HG03095 (cell line): Measurements from ENCODE around the gene C20orf204.

Experiments
- ATAC-seq: cut with Tn5 transposase; IDR thresholded peaks from one replicate; pipeline ENCODE4 v1.9.1; 2021; ENCODE audit warnings: moderate library complexity; ENCODE audit not compliant: unreplicated experiment

The C20orf204 gene

GRCh38 chr20:64041040-64041780, 5.2 kb downstream of the C20orf204 start:
- no peak for ATAC-seq

DNA sequence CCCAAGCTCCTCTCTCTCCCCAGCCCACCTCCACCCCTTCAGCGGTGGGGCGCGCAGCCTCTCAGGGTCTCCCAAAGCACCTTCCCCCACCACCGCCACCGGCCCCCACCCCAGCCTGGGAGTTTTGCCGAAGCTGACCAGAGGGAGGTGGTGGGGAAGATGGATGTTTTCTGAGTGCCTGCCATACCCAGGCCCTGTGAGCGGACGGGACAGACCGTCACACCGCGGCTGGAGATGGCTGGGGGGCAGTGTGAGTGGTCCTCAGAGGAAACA, 5.7 kb downstream of the C20orf204 start:
- no peak for ATAC-seq

GRCh38 chr20:64042054-64042781, 6.2 kb downstream of the C20orf204 start:
- no peak for ATAC-seq

DNA sequence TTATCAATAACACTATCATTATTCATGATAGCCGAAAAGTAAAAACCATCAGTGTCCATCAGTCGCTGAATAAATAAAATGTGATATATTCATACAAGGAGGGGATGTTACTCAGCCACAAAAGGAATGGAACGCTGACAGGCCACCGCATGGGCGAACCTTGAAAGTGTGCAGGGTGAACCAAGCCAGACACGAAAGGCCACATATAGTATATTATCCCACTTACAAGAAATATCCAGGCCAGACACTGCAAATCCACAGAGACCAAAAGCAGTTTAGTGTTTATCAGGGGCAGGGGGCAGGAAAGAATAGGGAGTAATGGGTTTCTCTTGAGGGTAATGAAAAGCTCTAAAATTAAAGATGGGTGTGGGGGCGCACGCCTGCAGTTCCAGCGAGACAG, 7.8 kb downstream of the C20orf204 start:
- ATAC-seq: no peak

DNA sequence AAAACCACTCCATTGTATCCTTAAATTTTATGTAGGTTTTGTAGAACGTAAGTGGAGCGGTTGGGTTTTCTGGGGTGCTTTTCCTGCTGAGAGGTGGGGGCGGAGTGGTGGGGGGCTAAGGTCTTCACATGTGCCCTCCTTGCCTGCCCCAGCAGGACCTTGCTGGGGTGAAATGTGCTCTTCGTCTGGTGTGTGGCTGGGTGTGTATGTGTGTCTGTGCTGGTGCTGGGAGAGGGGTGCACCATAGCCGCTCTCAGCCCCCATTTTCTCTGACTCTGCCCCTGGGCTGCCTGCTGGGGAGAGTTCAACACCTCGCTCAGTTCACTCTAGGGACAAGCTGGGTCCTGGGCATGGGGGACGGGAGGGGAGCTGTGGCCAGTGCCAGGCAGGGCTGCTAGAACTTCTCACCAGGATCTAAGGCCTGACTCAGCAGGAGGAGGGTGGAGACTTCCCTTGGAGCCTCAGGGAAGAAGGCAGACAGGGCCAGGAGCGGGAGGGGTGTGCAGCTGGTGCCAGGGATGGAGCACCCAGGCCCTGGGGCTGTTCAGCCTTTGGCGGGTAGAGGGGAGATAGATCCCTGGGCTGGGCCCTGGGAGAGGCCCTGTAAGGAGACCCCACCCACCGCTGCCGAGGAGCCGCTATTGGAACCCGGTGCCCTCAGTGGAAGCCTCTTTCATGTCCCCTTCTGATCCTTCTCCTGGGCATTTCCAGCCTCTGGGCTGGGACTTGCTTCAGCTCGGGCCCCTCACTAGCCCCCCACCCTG, 8.7 kb downstream of the C20orf204 start:
- ATAC-seq: no peak

DNA sequence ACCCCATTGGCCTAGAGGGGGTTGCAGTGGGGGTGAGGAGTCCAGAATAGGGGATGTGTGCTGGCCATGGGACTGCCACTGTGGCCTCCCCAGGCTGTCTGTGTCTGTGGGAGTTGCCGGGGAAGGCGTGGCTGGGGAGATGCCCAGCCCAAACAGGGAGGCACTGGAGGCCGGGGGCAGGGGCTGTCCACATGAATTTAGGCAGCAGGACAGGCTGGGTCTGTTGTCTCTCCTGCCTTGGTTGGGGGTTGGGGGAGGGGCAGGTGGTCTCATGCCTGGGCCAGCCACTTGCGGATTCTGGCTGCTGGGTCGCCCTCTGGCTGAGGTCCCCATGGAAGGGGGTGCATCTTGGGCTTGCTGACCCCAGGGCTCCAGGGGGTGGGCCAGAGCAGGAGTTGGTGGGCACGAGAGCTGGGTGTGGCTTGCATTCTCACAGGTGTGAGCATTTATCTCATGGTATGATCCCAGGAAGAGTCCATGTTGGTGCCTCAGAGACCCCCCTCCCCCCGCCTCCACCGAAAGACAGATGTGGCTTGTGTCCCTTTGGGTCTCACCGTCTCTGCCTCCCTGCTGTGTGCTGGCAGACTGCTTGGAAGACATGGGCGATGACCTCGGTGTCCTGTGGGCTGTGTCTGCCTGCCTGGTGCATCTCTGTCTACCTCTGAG, 9.5 kb downstream of the C20orf204 start:
- no peak for ATAC-seq

DNA sequence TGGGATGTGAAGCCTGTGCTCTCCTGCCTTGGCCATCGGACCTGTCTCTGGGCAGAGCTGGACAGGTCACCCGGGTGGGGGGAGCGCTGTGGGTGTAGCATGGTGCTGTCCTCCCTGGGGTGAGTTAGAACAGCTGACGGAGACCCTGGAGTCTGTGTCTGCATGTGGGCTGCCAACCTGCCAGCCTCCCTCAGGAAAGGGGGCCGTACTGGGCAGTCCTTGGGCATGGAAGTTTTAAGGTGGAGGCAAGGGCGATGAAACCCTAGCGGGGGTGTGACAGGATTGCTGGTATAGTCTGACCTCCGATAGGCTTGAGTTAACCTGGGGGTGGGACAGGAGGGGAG, 11.0 kb downstream of the C20orf204 start:
- no peak for ATAC-seq

DNA sequence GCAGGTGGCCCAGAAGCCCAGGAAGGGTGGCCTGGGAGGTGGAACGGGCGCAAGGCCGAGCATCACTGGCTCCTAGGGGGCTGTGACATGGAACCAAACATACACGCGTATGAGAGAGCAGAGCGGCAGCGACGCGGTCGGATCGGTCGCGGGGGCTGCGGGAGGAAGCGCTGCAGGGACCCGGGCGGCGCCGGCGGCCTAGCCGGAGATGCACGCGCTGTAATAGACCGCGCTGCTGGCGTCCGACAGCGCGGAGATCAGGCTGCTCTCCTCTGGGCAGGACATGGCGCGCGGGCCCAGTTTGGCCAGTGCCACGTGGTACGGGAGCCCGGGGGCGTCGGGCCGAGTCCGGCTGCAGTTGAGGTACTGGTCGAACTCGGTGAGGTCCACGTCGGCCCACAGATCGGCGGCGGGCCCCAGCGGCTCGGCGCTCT, 12.0 kb downstream of the C20orf204 start:
- no peak for ATAC-seq

DNA sequence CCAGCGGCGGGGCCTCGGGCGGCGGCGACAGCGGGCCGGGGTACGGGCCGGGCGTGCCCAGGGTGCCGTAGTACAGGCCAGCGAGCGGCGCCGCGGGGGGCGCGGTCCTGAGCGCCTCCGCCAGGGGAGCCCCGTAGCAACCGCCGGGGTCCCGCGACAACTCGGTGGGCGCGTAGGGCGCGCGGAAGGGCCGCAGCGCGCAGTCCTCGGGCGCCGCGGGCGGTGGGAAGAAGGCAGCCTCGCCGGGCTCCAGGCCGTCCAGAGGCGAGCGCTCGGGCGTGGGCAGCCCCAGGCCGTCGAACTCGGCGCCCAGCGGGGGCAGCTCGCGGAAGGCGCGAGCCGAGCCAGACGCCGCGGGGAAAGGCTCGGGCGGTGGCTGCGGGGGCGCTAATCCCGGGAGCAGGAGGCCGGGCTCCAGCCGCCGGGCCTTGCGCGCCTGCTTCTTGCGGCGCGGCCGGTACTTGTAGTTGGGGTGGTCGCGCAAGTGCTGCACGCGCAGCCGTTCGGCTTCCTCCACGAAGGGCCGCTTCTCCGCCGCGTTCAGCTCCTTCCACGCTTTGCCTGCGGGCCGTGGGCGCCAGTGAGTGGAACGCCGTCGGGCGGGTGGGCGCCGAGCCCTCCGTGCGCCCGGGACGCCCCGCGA, 12.5 kb downstream of the C20orf204 start:
- ATAC-seq: no peak

- ATAC-seq: no peak
These were observed 13.3 kb downstream of the C20orf204 start, which contains the start of gene SOX18 for GRCh38 chr20:64049060-64049877. SOX18 (minus strand) TSS chr20:64049639; CDS start chr20:64049516, 123 bp downstream.

GRCh38 chr20:64049878-64050260, 13.9 kb downstream of the C20orf204 start:
- ATAC-seq: no peak

DNA sequence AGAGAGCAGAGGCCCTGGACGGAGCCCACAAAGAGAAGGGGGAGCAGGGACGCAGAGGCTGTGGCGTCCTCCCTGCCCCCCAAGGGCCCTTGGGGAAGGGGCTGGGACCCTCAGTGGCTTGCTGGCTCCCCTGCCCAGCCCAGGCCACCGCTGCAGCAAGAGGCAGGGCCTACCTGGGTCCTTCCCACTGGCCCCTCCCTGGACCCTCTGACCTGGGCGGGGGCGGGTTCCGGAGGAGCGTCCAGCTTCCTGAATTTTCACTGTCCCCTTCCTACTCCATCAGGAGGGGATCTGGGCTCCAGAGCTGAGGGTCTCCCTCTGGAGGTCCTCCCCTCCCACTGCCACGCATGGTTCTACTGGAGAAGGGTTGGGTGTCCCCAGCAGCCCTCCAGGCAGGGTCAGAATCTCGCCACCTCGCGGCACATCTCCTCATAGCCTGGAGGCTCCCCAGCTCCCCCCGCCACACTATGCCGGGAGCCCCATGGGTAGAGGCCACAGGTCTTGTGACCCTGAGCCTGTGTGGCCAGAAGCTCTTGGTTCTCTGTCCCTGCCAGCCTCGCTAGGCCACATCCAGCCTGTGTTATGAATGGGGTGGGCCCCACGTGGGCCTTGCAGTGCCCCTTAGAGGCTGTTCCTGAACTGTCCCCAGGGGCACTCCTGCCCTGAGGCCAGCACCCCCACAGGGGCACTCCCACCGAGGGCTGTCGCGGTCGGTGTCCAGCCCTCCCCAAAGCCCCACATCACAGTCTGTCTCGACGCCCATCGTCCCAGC, 14.5 kb downstream of the C20orf204 start:
- no peak for ATAC-seq

- ATAC-seq: no peak
These were observed 15.1 kb downstream of the C20orf204 start for GRCh38 chr20:64051033-64051452.

GRCh38 chr20:64051561-64052325, 15.8 kb downstream of the C20orf204 start:
- no peak for ATAC-seq

DNA sequence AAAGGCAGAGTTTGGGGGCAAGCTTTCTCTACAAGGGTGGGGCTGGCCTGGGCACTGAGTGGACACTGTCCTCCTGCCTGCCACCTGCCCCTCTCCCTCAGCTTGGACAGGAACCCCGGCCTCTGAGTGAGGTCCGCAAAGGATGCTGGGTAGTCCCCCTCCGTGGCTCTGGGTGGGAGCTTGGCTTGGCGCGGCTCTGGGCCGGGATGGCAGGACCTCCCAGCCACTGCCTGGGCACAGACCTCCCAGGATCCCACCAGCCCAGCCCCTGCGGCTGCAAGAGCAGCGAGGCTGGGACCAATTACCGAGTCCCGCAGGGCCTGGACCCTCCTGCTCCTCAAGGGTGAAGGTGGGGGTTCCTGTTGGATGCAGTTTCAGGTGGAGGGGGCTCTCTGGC, 16.3 kb downstream of the C20orf204 start:
- no peak for ATAC-seq

- no peak for ATAC-seq
These were observed 17.2 kb downstream of the C20orf204 start for GRCh38 chr20:64052987-64053840.

DNA sequence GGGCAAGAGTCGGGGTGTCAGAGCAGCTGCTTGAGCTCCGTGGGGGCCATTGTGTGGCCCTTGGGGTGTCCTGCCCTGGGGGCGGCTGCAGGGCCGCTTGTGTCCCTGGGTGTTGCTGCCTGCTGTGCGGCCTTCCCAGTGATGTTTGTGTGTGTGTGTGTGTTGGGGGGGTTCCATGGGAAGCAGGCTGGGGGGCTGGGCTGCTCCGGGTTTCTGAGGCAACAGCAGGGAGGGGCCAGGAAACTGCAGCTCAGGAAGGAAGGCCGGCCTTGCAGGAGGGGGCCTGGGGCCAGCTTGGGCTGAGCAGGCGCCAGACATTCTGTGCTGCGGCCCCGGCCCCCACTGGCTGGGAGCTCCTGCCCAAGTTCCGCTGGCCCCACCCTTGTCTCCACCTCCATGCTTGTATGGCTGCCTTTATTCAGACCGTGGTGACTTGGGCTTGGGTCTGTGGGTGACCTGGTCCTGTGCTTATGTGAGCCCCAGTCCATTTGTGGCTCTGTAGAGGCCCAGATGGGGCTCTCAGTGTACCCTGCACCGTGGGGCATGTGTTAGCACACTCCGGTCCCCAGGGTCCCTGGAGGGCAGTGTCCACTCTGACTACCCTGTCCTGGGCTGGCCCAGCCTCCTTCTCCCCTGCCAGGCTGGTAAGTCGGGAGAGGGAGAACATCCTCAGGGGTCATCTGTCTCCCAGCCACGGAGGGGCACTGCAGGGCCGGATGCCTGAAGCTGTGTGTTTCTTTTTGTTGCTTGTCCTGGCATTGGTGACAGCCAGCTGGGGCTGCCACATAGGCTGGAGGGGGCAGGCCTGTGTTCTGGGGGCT, 18.1 kb downstream of the C20orf204 start:
- ATAC-seq: no peak
